ES-I3 (cell line): ENCODE data around the gene CCDC174.
"Not testable (repeated sequence)": the region's sequence is repeated elsewhere in the genome, so short reads cannot be mapped to it uniquely, and the experiment has no call there.

Experiments
- H3K36me3 ChIP-seq: 2 replicates; pipeline ENCODE4 v1.6.1; 2013; ENCODE audit warnings: mild to moderate bottlenecking, low read length, control low read depth, moderate library complexity; ENCODE audit not compliant: insufficient read depth
- H3K4me1 ChIP-seq: 2 replicates; pipeline ENCODE4 v1.6.1; 2013; ENCODE audit warnings: mild to moderate bottlenecking, control low read depth, low read length; ENCODE audit not compliant: insufficient read depth
- H3K9ac ChIP-seq: 2 replicates; pipeline ENCODE4 v1.6.1; 2013; ENCODE audit warnings: low read depth, mild to moderate bottlenecking, low read length, moderate library complexity
- H3K9me3 ChIP-seq: 2 replicates; pipeline ENCODE4 v1.6.1; 2013; ENCODE audit warnings: mild to moderate bottlenecking, low read length, moderate library complexity; ENCODE audit not compliant: control insufficient read depth, insufficient read depth

The CCDC174 gene

DNA sequence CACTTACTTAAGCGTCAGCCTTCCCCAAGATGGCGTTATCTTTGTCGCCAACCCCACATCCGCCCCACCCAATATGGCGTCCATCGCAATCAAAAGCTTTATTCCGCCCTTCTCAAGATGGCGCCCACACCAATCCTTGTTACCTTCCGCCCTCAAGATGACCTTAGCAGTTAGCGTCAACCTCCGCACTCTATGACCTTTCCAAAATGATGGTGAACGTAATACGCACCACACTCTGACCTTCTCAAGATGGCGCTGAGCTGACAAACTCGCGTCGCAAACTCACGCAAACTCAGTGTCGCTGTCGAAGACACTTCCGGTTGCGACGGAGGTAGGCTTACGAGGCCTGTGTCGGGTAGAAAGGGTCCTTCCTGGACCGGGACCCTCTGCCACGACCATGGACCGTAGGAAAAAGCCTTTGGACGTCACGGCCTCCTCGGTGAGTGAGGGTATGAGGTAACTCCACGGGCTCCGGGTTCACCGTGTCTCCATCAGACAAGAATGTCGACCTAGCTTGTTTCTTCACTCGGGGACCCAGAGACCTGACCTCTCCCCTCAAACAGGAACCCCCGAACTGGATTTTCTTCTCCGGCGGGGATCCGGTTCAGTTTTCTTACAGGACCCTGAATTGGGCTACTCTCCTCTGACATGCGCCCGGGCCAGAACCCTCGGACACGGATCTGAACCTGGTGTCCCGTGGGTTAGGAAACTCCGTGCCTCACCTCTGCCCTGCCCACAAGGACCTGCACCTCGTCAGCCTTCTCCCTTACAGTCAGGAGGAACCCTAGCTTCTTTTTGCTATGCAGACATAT, at the start of gene CCDC174:
Gene CCDC174, plus strand, starts transcription at position 323 of the 812 bp plus-strand sequence. Its CDS starts 75 bp downstream, at position 398.
- H3K9me3 ChIP-seq: no peaks in the 10 kb centered on the region
- no peaks in the 10 kb centered on the region; the same call in 1 of the 2 replicates for H3K4me1 ChIP-seq
- H3K36me3 ChIP-seq: no peaks in the 10 kb centered on the region; the same call in 1 of the 2 replicates
- peak within 1 kb of the TSS; percentile 54 for H3K9ac ChIP-seq

DNA sequence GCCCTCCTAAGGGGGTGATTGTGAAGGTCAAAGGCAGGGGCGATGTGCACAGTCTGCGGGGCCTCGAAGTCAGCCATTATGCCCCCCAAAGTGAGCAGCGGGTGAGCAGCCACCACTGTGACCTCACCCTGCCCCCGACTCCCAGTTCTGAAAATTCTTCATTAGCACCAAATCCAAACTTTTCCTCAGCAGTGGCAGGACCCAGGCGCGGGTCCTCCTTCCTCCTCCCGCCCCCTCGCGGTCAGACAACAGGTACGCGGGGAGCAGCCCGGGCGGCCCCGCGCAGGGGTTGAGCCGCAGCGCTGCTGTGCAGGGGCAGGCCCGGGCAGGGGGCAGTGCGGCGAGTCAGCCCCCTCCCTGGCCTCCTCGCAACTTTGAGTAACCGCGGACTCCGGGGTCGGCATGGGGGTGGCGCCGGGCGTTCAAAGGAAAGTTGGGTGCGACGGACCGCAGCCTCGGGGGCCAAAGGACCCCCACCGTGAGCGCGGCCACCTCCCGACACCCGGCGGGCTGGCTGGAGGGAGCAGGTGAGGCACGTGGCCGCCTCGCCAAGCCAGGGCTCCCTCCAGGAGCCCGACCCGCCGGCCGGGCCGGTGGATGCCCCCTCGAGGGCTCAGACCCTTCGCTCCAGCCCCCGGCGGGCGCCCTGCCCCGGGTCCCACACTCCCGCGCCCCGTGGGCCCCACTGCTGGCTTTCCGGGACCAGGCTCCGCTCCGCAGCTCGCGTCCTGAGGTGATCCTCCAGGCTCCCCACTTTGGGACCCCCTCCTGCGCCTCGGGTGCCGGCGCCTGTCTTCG, 49.4 kb upstream of the CCDC174 start:
- H3K36me3 ChIP-seq: no peaks in the 10 kb centered on the region
- H3K9ac ChIP-seq: peak overlapping the region; percentile 61
- H3K9me3 ChIP-seq: no peaks in the 10 kb centered on the region
- H3K4me1 ChIP-seq: peaks cover 14% of the 10 kb centered on the region; the same call in 1 of the 2 replicates

DNA sequence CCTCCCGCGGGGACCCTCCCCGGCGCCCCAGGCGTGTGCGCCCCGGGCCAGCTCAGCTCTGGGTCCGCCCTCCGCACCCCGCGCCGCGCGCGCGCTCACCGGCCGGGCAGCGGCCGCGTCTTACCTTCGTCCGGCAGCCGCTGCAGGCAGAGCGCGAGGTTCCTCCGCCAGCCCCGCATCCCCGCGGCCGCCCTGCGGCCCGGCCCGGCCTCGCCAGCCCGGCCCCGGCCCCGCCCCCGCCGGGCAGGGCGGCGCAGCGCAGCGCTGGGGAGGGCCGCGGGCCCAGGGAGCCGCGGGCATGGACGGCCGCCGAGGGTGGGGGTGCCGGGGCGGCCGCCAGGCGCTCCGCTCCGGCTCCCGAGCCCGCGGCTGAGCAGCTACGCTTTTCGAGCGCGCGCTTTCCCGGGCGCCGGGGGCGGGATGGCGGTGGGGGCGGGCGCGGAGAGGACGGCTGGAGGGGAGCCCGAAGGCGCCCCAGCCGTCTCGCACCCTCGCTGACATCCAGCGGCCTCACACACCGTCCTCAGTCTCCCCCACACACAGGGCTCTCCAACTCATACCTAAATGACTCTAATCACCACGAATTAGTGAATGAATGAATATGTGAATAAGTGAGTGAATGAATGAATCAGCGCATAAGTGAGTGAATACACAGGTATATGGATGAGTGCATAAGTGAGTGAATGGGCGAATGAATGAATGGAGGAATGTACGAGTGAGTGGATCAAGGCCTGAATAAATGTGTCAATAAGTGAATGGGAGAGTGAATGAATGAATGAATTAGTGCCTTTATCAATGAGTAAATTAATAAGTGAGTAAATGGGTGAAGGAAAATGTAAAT, 48.5 kb upstream of the CCDC174 start:
- no peaks in the 10 kb centered on the region for H3K9me3 ChIP-seq
- H3K4me1 ChIP-seq: peaks cover 14% of the 10 kb centered on the region; the same call in 1 of the 2 replicates
- H3K9ac ChIP-seq: peak overlapping the region; percentile 61
- no peaks in the 10 kb centered on the region for H3K36me3 ChIP-seq

DNA sequence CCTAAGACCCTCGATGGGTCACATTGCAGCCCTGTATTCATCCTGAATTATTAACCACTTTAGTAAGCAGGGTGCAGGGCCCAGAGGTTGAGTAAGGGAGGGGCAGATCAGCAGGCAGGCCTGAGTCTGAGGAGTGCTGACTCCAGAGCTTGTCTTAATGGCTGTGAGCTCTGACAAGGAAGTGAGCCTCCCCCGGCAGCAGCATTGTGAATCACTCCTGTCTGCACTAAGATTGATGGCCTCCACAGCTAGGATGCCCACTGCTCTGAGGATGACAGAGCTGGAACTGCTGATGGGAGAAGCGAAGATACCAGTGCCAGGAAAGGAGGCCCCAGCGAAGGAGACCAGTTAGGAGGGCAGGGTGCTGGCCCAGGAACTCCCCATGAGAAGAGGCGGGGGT, 46.5 kb upstream of the CCDC174 start:
- no peaks in the 10 kb centered on the region for H3K9me3 ChIP-seq
- no peak overlapping the region for H3K9ac ChIP-seq
- H3K36me3 ChIP-seq: no peaks in the 10 kb centered on the region
- peaks cover 14% of the 10 kb centered on the region; the same call in 1 of the 2 replicates for H3K4me1 ChIP-seq

DNA sequence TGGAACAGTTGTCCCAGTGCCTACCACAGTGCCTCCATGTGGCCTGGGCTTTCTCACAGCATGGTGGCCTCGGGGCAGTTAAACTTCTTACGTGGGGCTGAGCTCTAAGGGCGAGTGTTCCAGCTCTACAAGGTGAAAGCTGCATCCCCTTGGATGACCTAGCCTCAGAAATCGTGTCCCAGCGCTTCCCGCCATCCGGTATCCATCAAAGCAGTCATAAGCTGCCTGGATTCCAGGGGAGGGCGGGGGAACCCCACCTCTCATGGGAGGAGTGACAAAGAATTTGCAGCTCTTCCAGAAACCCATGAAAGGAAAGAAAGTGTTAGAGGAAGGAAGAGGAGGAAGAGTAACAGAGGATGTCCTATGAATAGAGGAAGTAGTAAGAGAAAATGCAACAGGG, 45.8 kb upstream of the CCDC174 start:
- Histone ChIP-seq H3K9ac (no peak overlapping the region), H3K9me3 (no peaks in the 10 kb centered on the region), H3K36me3 (no peaks in the 10 kb centered on the region), H3K4me1 (peaks cover 14% of the 10 kb centered on the region; the same call in 1 of the 2 replicates)

DNA sequence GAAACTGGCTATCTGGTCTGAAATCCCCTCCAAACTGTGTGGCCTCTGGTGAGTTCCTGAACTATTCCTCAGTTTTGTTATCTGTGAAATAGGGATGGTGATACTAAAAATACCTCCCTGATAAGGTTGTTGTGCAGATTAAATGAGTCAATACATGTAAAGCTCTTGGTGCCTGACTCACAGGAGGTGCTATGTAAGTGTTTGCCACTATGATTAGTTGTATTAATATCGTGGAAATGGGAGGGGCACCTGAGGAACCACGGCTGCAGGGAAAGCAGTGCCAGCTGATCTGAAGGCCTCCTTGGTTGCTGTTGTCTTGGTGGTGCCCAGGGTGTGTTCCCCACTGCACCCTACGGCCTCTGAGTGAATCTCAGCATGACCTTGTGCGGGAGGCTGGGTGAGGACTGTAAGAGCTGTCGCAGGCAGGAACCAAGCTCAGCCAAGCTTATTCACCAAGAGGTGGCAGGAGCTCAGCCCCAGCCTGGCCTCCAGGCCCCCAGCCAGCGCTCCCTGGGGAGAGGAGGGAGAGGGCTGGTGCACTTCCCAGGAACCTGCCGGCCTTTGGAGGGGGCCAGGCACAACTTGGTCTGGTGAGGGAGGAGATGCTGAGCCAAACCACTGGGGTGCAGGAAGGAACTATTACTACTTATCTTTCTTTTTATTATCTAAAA, 44.8 kb upstream of the CCDC174 start:
- Histone ChIP-seq H3K4me1 (peaks cover 14% of the 10 kb centered on the region; the same call in 1 of the 2 replicates), H3K36me3 (no peaks in the 10 kb centered on the region), H3K9ac (no peak overlapping the region), H3K9me3 (no peaks in the 10 kb centered on the region)

DNA sequence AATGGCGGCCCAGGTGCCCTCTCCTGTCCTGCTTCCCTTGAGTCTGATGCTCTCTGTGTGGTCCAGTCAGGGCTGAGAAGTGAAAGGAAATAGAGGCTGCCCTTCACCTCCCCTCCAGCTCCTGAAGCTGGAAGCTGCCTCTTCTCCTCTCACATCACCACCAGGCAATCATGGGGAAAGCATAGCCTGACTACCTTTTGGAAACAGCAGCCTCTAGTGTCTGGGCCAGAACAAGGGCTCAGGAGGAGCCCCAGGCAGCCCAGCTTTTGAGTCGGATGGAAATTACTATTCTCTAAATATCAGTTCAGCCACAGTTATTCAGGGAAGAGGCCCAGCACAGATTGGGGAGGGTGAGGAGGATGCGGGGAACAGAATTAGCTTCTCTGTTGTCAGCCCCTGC, 43.3 kb upstream of the CCDC174 start:
- no peaks in the 10 kb centered on the region for H3K9me3 ChIP-seq
- no peak overlapping the region for H3K9ac ChIP-seq
- H3K36me3 ChIP-seq: no peaks in the 10 kb centered on the region
- H3K4me1 ChIP-seq: peaks cover 14% of the 10 kb centered on the region; the same call in 1 of the 2 replicates

DNA sequence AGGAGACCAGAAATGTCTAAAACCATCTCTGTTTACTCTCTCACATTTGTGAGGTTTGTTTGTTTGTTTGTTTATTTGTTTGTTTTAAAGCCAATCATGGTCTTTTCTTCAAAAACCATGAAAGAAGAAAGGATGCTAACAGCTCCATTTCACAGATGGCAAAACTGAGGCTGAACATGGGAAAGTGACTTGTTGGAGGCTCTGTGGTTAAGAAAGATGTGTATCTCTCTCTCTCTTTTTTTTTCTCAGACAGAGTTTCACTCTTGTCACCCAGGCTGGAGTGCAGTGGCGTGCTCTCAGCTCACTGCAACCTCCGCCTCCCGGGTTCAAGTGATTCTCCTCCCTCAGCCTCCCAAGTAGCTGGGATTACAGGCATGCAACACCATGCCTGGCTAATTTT, 42.5 kb upstream of the CCDC174 start:
- not testable (repeated sequence) for H3K9ac ChIP-seq, H3K36me3 ChIP-seq, H3K9me3 ChIP-seq
- peaks cover 14% of the 10 kb centered on the region; the same call in 1 of the 2 replicates for H3K4me1 ChIP-seq

DNA sequence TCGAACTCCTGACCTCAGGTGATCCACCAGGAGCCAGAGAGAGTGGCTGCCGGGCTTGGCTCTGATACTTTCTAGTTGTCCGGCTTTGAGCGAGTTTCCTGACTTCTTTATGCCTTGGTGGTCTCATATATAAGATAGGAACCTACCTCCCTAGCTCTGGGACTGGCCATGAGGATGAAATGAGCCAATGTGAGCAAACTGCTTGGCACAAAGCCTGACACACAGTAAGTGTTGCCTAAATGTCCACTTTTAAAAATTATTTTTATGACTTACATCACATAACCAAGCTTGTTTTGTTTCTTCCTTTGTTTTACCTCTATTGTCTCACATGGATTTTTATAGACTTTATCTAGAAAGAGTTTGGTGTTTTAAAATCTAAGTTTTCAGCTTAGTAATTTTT, 42.1 kb upstream of the CCDC174 start:
- H3K4me1 ChIP-seq: peaks cover 12% of the 10 kb centered on the region; the same call in 1 of the 2 replicates
- H3K9ac ChIP-seq: no peak overlapping the region
- H3K9me3 ChIP-seq: no peaks in the 10 kb centered on the region
- no peaks in the 10 kb centered on the region for H3K36me3 ChIP-seq

DNA sequence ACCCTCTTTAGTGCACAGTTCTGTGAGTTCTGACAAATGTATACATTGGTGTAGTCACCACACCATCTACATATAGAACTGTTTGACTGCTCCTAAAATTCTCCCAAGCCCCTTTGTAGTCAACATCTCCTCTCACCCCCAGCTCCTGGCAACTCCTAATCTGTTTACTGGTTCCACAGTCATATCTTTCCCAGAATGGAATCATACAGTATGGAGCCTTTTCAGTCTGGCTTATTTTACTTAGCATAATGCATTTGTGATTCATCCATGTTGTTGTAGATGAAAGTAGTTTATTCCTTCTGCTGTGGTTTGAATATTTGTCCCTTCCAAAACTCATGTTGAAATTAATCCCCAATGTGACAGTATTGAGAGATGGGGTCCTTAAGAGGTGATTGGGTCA, 41.6 kb upstream of the CCDC174 start:
- Histone ChIP-seq H3K36me3 (no peaks in the 10 kb centered on the region), H3K4me1 (peaks cover 8% of the 10 kb centered on the region; the same call in 1 of the 2 replicates), H3K9me3 (no peaks in the 10 kb centered on the region)

DNA sequence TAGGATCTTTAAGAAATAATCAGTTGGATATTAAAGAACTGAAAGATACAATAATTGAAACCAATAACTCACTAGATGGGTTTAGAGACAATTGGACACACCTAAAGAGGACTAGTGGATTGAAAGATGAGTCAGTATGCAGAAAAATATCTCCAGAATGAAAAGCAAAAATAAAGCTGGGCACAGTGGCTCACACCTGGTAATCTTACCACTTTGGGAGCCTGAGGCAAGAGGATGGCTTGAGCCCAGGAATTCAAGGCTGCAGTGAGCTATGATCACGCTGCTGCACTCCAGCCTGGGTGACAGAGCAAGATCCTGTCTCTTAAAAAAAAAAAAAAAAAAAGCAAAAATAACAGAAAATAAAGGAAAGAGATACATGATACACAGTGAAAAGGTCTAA, 37.4 kb upstream of the CCDC174 start:
- Histone ChIP-seq H3K36me3 (no peaks in the 10 kb centered on the region), H3K9ac (no peak overlapping the region), H3K4me1 (peaks cover 18% of the 10 kb centered on the region), H3K9me3 (no peaks in the 10 kb centered on the region)

More for the DNA sequence above, 41.6 kb upstream of the CCDC174 start:
- no peak overlapping the region for H3K9ac ChIP-seq

DNA sequence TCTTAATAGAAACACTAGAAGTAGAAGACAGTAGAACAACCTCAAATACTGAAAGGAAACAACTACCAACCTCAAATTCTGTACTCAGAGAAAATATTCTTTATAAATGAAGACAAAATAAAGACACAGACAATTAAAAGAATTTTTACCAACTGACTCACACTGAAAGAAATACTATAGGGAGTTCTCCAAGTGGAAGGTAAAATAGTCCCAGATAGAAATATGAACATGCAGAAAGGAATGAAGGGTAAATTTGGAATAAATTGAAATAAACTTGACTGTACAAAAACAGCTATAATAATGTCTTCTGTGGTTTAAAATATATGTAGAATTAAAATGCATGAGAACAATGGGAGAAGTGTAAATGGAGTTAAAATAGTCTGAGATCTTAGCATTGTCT, 36.7 kb upstream of the CCDC174 start:
- H3K4me1 ChIP-seq: peaks cover 18% of the 10 kb centered on the region
- no peaks in the 10 kb centered on the region for H3K36me3 ChIP-seq
- H3K9me3 ChIP-seq: no peaks in the 10 kb centered on the region
- no peak overlapping the region for H3K9ac ChIP-seq

DNA sequence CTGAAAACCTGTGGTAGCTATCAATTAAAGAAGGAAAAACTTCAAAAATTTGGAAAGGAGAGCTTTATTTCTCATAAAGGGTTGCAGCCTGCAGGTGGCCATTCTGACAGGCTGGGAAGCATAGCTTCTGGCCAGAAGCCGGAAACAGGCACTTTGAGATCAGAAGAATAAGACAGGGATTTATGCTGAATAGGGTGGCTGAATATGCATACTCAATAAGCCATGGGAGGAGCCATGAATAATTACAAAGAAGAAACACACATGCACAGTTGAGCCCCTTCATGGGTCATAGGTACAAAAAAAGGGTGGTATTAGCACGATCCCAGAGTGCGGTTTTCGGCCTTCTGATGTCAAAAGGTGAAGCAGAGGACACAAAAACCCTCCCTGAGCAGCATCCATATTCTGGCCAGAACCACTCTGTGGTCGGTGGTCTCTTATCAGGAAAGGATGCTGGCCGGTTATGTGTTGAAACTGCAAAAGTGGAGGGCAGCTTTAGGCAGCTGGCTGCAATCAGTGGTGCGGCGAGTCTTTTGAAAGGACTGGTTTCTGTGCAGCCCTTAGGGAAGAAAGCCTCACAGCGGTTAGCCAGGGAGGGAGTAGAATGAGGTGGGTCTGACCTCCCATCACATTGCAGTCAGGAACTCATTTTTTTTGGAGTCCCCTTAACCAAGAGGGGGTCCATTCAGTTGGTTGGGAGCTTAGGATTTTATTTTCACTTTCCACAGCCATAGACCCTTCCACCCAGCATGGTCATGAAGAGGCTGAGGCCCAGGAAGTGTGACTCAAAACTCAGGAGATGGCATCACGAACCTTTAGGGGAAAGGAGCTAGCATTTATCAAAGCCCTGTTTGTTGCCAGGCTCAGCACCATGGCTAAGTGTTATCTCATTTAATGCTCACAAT, 34.7 kb upstream of the CCDC174 start:
- Histone ChIP-seq H3K4me1 (peaks cover 24% of the 10 kb centered on the region), H3K9me3 (no peaks in the 10 kb centered on the region), H3K9ac (no peak overlapping the region), H3K36me3 (no peaks in the 10 kb centered on the region)
